ENCODE data around the gene PRDM16.

PRDM16 gene

DNA sequence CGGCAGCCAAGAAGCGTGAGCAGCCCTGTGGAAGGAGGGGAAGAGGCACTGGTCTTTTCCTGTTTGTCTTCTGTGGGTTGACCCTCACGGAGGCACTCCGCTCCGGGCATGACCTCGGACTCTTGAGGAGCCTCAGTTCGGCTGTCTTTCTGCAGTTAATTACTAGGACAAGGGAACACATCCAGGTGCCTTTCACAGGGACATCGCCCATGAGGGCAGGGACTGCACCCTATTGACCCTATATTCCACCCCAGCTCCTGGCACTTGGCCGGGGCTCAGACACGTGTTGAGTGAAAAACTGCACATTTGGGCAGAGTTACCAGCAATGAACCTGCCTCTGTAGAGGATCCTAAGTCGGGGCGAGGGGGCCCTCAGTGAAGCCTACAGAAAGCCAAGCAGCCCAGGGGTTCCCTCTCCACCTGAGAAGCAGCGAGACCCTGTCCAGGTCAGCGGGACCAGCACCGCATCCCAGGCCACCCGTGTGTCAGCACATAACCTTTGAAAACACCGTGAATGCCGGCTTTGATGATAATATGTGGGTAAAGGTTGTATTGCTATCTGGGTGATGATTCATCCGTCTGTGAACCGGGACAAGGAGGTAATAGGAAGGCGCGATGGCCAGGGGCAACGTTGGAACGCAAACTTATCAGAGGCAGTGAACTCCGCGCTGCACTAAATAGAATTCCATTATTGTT lies 224.0 kb downstream of the PRDM16 start:
- DNase-seq, result no peak

DNA sequence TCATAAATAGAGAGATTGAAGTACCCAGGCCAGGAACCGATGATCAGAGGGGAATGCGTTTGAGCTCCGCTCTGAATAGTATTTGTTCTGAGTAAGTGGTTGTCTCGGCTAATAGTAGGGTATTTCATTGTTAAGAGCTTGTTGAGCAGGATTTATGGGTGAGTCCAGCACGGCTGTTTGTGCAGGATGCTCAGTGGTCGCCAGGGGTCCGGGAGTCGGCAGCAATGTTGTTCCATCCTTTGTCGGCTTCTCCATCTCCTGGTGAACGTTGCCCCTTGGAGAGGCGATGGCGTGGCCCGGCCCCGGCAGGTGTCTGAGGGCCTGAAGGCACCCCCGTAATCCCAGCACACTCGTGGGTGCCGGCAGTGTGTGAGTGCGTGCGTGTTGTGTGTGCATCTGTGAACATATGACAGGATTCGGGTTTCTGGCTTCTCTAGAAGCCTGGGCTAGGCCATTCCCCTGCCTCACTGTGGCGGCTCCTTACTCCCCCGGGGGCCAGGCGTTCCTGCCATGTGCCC lies 224.6 kb downstream of the PRDM16 start:
- DNase-seq, result no peak

DNA sequence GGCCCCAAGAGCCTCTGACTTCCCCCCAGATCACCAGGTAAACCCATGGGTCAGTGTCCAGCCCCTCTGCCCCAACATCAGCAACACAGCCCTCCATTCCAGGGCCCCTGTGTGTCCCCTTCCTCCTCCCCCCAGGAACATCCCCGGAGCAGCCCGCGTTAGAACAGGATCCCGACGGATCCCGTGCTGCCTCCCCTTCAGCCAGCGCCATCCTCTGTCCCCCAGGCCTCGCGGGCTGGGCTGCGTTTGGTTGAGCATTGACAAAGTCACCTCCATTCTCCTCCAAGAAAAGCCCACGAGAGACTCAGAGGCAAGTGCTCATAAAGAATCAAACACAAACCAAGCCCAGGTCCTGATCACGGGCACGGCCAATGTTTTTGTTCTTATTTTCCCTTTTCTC lies 225.4 kb downstream of the PRDM16 start:
- DNase-seq, result no peak

DNA sequence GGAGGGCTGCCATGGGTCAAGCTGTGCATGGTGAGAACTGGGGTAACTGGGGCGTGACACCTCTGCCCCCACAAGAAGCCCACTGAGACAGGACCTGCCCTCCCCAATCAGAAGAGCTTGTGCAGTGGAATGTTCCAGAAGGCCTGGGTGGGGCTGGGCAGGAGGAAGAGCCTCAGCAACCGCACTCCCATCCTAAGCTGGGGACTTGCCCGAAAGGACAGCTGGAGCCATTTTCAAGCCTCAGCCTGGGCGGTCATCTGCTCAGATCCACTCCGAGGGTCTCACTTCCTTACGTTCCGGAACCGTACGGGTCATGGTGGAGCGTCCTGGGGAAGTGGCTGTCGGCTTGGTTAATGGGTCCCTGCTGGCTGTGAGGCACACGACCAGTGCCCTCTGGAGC lies 226.8 kb downstream of the PRDM16 start:
- no peak for DNase-seq

DNA sequence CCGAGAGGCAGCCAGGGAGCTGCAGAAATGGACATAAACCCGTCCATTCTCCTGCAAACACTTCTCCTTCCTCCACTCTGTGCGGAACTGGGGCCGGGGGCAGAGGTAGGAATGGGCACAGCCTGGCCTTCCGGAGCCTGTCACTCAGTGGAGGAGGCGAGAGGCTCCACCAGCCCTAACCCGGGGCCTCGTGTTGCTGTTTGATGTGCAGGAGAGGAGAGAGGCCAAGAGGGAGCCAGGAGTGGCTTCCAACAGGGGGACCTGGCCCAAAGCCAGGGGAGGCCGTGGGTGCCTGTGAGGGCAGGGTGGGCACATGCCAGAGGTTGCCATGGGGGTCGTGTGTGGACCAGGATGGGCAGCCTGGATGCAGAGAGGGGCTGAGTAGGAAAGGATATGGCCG lies 227.3 kb downstream of the PRDM16 start:
- DNase-seq, result no peak

DNA sequence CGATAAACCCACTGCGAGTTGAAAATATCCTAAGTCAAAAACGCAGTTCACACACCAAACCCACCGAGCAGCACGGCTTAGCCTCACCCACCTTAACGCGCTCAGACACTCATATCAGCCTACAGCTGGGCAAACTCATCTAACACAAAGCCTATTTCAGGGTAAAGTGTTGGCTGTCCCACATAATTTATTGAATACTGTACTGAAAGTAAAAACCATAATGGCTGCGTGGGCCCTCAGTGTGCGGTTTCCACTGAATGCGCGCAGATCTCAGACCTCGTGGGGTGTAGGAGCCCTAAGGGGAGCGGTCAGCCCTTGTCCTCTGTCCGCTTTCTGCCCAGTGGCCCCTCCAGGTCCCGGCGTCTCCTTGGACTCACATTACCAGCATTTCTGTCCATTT lies 227.8 kb downstream of the PRDM16 start:
- DNase-seq, result no peak

GRCh38 chr1:3297756-3298155 lies 228.8 kb downstream of the PRDM16 start:
- DNase-seq, result no peak

DNA sequence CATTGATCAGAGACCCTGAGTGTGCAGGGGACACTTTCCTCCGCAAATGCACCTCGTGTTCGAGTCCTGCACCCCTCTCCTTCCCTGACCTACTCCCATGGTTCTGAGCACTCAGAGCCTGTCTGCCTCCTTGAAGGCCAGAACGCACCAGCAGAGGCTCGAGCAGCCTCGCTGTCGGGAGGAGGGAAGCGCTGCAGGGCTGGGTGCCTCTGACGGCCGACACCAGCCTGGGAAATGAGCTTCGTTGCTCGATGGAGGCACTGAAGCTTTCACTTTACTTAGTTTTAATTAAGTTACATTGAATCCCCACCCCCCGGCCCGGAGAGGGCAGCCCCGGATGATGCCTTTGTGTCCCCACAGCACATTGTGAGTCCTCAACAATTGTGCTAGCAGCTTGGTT lies 229.2 kb downstream of the PRDM16 start:
- no peak for DNase-seq

DNA sequence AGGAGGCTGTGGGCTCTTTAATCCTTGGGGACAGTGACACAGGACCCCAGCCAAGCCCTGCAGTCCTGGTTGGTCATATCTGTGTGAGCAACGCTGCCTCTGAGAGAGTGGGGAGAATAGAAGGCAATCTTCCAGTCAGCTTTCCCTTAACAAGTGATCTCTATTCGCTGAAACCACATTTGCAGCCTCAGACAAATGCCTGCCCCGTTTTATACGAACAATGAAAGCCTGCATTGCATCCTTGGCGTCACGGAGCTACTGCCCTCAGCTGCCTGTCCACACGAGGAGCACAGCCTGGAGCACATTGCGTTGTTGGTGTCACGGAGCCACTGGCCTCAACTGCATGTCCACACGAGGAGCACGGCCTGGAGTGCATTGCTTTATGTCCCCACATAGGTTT lies 235.2 kb downstream of the PRDM16 start:
- DNase-seq, result no peak

DNA sequence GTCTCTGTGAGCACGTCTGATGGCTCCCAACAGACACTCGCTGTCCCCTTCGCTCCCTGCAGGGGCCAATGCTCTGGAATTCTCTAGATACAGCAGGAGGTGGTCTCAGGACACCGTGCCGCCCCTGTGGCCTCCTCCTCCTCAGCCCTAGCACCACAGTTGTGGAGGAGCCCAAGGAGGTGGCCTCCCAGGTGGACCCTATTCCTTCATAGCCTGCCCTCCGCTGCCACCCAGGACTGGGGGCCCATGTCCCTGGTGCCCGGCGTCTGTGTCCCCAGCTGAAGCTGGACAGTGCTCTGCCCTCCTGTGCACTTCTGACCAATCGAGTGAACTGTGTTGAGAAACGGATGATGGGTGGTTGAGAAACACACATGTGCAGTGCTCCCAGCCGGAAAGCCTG lies 235.7 kb downstream of the PRDM16 start:
- no peak for DNase-seq

GRCh38 chr1:3305156-3305555 lies 236.2 kb downstream of the PRDM16 start:
- no peak for DNase-seq

DNA sequence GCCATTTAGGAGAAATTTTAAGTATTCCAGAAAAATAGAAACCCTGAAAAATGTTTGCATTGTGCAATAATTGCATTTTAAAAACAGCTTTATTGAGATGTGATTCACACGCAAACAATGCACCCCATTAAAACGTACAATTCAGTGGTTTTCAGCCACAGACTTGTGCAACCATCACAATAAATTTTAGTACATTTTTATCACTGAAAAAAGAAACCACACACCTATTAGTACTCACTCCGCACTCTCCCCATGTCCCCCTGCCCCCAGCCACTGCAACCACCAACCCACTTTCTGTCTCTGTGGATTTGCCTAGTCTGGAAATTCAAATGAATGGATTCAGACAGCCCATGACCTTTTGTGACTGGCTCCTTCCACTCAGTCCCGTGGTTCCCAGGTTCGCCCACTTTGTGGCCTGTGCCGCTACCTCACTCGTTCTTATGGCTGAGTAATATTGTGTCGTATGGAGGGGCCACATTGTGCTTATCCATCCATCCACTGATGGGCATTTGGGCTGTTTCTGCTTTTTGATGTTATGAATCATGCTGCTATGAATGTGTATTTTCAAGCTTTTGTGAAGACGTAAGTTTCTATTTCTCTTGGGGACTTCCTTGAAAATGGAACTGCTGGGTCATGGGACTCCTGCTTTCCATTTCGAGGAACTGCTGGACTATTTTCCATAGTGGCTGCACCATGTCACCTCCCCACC lies 237.7 kb downstream of the PRDM16 start:
- no peak for DNase-seq

- DNase-seq, result no peak
Measured at GRCh38 chr1:3307359-3307758, 238.4 kb downstream of the PRDM16 start.

GRCh38 chr1:3308053-3308452 lies 239.1 kb downstream of the PRDM16 start:
- DNase-seq, result no peak

- no peak for DNase-seq
Measured at GRCh38 chr1:3310718-3311400, 241.9 kb downstream of the PRDM16 start.

DNA sequence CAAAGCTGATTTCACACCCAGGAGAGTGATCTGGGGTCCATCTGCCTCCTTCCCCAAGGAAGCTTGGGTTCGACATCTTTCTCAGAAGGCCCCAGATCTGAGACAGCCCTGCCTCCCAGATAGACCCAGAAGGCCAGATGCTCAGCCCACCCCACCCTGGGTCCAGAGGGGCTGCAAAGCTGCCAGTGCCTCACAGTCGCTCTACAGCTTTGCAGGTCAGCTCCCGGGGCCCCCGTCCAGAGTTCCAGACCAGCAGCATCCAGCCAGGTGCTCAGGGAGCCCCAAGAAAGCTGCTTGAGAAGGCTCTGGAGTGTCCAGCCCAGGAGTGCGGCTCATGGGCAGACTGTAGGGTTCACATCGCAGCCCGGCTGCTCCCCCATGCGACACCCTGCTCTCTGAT lies 242.7 kb downstream of the PRDM16 start:
- no peak for DNase-seq

DNA sequence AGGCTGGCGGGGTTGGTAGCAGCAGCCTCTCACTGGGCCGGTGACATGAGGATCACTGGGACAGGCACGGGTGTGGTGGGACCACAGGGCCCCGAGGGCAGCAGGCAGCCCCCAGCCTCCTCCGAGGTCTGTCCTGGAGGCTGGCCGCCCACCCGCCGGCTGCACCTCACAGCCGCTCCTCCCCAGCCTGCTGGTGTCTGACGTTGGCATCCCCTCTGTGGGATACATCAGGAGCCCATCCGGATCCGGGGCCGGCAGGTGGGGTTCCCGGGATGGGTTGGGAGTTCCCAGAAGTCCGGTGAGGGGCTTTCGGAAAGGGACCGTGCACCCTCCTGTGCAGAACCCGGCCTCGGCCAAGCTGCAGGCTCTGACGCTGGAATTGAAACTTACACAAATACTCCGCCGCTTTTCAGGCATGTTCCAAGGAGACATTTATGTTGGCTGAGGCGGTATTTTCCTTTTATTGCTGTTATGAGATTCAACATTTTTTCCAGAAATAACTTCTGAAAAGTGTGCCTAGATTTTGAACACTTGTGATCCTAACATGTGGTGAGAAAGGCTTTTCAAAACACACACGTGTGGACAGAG lies 243.4 kb downstream of the PRDM16 start:
- DNase-seq, result no peak

GRCh38 chr1:3312898-3313575 lies 244.0 kb downstream of the PRDM16 start:
- DNase-seq, result peak; percentile 77

DNA sequence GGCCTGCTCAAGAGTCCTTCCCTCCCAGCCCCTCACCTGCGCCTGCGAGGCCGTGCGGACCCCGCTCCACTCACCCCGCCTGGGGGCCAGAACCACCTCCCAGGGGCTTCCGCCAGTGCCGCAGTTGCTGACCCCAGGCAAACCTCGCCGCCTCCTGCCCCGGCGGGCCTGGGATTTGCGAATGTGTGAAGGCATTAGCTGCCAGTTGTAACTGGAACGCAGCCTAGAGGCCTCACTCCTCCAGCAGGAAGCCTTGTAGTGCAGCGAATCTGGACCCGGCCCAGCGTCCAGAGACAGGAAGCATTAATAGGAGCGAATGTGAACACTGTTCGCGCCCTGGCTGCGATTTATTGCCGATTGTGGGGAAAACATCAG lies 244.6 kb downstream of the PRDM16 start:
- DNase-seq, result no peak

DNA sequence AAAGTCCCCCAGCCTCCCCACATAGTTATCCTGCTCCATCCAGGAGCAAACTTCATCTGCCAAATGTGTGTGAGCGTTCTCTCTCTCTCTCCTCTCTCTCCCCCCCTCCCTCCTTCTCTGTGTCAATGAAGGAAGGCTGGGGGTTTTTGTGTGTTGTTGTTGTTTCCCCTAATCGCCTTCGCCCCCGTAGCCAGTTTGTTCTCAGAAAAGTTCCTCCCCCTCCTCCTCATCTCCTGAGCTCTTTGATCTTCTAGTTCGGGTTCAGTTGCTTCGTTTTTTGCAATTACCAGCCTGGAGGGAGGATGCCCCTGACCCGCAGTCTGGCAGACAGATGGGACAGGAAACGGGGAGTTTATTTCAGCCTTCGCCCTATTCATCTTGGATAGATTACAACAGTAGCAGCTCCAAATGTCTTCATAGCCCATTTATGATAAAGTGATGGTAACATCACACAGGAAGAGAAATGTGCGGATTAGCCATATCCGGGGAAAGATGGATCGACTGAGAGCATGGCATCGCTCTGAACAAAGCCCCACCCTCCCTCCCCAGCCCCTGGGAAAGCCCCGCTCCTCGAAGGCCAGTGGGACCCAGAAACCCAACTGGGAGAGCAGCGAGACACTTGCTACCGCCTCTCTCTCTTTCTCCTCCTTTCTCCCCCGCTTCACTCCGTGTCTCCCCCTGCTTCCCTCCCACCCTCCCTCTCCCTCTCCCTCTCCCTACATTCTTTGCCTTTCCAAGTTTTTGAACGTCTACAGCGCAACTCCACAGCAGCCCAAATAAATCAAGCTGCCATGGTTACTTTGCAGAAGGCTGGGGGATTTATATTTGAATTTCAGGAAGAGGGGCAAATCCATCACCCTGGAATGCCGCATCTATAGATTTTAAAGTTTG lies 245.7 kb downstream of the PRDM16 start:
- no peak for DNase-seq

DNA sequence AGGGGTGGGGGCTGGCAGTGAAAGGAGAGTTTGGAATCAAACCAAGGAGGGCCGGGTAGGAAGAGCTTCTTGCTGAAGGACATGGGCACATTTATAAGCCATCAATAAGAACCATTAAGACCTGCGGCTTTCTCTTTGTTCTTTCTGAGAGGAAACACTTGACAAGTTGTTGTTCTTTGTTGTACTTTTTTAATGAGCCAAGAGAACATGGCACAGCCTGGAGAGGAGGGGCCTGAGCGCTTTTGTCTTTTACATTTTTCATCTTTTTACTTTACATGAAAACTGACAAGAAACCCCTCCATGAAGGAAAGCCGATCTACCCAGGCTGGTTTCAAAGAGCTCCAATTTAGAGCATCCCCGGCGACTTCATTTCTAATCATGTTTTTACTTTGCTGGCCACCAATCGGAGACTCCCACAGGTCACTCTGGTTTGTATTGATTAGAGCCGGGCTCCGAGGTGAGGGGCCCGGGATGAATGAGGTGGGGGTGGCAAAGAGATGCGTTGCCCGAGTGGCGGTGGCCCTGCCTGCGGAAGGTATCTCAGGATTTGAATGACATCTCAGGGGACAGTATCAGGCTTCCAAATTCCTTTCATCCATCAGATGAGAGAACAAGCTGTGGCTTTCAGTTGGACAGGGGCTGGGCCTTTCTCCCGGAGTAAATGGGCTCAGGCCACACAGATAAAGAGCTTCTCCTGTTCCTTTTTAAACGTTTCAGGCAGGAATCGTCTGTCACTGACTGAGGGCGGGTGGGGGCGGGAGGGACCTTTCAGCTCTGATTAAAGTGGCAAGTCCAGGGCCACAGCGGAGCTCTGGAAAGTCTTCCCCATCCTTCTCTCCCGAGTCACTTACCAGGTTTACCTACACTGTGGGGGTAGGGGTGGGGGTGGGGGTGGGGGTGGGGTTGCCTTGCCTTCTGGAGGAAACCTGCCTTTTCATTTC lies 246.7 kb downstream of the PRDM16 start:
- DNase-seq, result no peak

All from activated effector memory CD4-positive, alpha-beta T cell treated with anti-CD3 and anti-CD28 coated beads, Interleukin-2, amount 50 U/mL, for 16 hours (primary cell).